Glomerular visceral epithelial cell (primary cell): ENCODE results near the gene CDC42BPB.
A peak's percentile ranks its signal among the peaks of the same experiment; 100 is the strongest.

Source experiments
- DNase-seq: peaks from one replicate; pipeline ENCODE4 v3.0.0-alpha.2; 2016; ENCODE audit errors: extremely low spot score

The CDC42BPB gene

GRCh38 chr14:102996941-102997340 lies 60.4 kb downstream of the CDC42BPB start:
- no peak for DNase-seq

DNA sequence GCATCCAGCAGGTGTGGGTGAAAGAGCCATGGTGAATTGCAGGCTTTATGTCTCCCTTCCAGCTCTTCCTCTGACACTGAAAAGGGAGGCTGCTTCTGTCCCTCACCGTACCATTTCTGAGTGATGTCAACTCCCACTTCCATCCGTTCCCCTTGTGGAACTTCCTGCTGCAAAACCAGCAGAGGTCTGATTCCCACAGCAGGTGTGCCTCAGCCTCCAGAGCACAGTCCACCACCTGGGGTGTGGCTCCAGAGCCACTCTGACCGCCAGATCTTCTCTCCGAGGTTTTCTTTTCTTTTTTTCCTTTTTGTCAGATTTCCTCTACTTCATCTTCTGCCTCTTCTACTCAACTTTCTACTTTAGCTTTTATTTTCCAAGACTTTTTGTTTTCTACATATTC lies 62.7 kb downstream of the CDC42BPB start:
- no peak for DNase-seq

DNA sequence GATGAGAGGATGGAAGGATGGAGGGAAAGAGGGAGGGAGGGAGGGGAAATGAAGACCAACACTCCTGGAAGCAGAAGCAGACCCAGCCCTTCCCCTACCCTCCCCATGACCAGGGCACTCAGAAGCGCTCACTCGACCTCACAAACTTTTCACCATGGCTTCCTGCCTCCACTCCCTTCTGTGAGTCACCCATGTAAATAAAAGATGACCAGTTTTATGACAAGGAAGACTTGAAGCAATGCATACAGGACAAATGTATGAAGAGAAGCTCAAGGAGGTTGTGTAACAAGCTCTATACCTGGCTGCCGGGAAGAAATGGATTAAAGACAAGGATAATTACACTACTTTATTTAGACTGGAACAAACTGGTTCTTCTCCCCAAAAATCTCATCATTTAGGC lies 63.8 kb downstream of the CDC42BPB start:
- peak; percentile 43 for DNase-seq

- no peak for DNase-seq
Observed at GRCh38 chr14:102991376-102991775, 66.0 kb downstream of the CDC42BPB start.

DNA sequence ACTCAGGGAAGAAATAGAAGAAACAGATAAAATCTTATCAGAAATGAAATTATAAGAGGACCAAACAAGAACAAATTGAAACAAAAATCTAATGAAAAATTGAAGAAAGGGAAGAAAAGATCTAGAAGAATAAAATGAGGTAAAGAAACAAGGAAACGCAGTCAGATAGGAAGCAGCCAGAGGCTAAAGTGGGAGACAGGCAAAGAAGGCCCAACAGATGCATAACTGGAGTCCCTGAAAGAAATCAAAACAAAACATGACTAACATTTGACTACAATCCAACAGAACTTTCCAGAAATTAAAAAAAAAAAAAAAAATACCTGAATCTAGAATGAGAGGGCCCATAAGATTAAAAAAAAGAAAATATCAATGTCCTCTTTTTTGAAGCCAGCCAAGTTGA lies 69.3 kb downstream of the CDC42BPB start:
- no peak for DNase-seq

- DNase-seq, result no peak
Observed at GRCh38 chr14:102986810-102987579, 70.4 kb downstream of the CDC42BPB start.

GRCh38 chr14:102985665-102986064 lies 71.7 kb downstream of the CDC42BPB start:
- no peak for DNase-seq

DNA sequence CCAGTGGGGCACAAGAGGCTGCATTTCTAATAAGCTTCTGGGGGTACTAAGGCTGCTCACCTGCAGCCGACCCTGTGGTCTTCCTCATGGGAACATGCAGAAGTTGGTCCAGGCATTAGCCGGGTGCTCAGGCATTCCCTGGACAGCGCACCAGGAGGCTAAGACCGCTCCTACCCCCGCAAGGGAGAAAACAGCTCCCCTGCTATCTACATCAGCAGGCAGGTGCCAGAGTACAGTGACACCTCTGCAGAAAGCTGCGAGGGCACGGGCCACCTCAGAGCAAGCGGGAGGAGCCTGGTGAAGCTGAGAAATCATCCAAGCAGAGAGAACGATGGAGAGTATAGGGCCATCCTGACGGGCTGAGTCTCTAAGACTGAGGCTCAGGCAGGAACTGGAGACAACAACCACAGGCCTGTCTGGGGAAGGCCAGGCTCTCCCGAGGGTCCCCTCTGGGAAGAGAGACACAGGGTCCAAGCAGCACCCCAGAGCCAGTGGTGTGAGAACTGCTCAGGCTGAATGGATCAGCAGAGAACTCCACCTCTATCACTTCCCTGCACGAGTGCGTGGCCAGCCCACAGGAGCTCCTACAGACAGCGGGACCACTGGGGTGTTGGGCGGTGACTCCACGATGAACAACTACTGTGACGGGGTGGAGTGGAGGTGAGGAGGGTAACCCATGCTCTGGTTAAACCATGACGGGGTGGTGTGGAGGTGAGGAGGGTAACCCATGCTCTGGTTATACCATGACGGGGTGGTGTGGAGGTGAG lies 72.8 kb downstream of the CDC42BPB start:
- no peak for DNase-seq

GRCh38 chr14:102983496-102983895 lies 73.9 kb downstream of the CDC42BPB start:
- DNase-seq, result no peak

GRCh38 chr14:102982852-102983470 lies 74.4 kb downstream of the CDC42BPB start:
- no peak for DNase-seq

DNA sequence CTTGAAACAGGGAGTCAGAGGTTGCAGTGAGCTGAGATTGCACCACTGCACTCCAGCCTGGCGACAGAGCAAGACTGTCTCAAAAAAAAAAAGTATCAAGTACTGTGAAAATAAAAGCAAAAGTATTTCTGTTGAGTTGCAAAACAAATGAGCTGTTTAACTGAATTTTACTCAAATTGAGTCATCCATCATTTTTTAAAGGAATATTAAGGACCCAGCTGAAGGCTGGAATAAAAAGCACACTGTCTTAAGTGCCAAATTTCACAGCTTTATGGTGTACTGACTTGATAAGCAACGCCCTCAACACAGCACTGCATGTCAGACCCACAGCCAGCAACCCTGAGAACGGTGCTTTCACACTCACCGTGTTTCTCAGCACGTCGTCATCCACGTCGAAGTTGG lies 76.9 kb downstream of the CDC42BPB start:
- no peak for DNase-seq

DNA sequence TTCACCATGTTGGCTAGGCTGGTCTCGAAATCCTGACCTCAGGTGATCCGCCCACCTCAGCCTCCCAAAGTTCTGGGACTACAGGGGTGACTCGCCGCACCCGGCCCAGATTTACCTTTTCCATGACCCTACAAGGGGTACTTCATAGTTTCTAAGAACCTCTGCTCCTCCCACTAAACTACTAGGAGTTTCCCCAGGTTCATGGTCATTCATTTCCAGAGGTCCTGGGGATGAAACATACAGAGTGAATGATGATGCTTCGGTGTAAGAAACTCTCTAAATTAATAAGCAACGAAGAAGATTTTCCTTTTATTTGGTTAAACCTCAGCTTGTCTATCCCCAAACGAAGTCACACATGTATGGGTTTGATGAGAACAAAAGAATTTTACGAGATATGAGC lies 77.9 kb downstream of the CDC42BPB start:
- no peak for DNase-seq

- DNase-seq, result no peak
Observed at GRCh38 chr14:102977475-102977874, 79.9 kb downstream of the CDC42BPB start.

- DNase-seq, result no peak
Observed at GRCh38 chr14:102975662-102976061, 81.7 kb downstream of the CDC42BPB start.

DNA sequence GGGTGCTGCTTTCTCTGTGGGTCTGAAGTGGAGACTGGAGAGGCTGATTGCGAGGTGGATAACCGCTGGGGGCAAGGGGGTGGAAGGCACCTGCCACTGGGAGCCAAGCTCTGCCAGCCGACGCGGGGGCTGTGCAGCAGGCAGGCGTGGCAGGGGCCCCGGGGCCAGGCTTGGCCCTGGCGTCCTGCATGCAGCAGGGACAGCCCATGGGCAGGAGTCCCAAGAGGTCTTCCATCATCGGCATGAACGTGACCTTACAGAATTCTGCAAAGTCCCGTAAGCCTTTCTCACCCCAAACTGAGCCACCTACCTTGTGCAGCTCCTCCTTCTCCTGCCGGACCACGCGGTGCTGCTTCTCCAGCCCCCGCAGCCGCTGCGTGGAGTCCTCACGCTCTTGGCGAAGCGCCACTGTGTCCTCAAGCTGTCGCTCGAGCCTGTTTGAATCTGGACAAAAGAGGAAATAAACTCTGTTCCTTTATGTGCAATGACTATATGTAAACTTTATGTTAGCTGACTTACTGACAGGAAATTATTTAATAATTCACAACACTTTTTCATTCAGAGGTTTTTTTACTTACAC lies 83.6 kb downstream of the CDC42BPB start:
- DNase-seq, result no peak

GRCh38 chr14:102971836-102972606 lies 85.3 kb downstream of the CDC42BPB start:
- DNase-seq, result no peak

DNA sequence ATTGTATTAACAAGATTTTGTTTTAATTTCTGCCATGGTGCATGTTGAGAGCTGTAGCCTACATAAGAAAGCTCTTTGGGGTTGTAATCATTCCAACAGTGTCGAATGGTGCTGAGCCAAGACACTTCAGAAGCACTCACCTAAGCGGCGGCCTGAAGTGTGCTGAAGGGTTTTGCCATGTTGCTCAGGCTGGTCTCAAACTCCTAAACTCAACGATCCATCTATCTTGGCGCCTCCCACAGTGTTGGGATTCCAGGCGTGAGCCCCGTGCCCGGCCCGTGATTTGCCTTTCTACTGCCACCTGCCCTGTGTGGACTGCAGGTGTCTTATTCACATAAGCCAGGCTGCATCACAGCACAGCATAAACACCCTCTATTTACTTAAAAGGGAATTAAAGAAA lies 86.0 kb downstream of the CDC42BPB start:
- DNase-seq, result no peak

DNA sequence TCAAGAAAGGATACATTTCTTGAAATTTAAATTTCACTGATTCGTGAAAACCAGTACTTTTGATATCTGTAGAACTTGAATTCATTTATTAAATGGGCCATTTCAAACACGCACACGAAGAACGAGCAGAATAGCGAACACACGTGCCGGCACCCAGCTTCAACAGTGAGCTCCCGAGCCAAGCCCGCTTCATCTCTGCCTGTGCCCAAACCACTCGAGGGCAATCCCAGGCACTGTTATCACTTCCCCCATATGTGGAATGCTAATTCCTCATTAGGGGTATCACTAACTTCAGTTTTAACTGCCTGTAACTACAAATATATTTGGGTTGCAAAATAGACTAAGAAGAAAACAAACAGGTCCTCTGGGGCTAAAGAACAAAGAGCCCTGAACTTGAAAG lies 86.9 kb downstream of the CDC42BPB start:
- DNase-seq, result no peak

GRCh38 chr14:102969901-102970300 lies 87.4 kb downstream of the CDC42BPB start:
- no peak for DNase-seq

- DNase-seq, result no peak
Observed at GRCh38 chr14:102969060-102969791, 88.1 kb downstream of the CDC42BPB start.

DNA sequence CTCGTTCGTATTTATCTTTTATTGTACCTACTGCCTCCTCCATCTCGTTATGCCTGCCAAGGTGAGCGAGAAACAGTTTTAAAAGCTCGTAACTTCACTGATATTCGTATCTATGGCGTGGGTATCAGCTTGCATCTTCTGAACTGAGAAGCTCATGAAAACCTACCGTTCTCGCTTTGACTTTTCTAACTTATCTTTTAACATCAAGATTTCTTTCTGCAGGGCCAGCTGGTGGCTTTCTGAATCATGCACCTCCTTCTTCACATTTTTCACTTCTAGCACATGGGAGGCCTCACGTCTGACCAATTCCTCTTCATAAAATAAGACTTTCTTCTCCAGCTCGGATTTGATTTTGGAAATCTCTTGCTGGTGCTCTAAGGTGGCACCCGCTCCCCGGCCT lies 89.0 kb downstream of the CDC42BPB start:
- no peak for DNase-seq
